ENCODE results near the gene ONECUT2.
"Not testable (repeated sequence)": the region's sequence is repeated elsewhere in the genome, so short reads cannot be mapped to it uniquely, and the experiment has no call there.

The ONECUT2 gene

DNA sequence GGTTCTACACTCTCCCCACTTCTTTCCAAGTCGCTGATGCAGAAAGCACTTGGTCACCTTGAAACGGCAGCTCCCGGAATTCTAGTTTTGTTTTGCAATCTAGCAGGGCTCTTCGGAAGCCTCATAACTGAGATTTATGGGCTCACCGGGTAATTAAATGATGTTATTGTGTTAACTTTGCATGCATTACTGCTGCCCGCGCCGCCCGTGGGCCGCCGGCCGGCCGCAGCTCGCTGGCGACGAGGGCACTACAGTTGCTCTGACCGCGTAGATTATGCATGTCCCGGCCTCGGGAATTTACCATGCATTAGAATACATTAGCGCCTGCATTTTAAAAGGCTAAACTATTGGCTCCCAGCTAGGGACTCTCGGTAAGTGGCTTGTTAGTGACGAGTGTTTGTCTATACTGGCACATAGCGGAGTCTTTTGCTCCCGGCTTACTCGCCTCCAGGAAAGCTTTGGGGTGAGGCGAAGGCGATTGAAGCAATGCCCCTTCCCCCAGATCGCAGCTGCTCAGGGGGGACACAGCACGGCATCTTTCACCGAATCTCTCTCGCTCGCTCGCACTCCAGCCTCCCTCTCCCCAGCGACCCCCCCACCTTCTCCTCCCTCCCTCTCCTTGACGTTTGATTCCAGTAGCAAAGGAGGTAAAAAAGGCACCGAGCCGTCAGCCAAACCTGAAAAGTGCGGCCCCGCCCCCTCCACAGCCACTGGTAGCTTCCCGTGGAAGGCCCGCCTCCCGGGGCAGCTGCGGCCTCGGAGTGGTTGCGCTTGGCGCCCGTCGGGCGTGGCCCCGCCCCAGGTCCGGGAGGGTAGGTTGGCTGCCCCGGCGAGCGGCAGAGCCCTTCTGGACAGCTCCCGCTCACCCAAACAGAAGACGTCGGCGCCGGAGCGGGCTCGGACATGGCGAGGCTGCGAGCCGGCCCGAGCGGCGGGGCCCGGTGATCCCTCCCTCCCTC lies at the start of gene ONECUT2:
TSS of gene ONECUT2 (plus strand) at position 839 of the 959 bp plus-strand sequence. CDS start 343 bp downstream, outside the sequence.
- peak; percentile 74 for DNase-seq (ENCODE audit: low read depth)

- DNase-seq (ENCODE audit: low read depth): no peak
Measured at GRCh38 chr18:57389271-57389670, 45.9 kb upstream of the ONECUT2 start.

DNA sequence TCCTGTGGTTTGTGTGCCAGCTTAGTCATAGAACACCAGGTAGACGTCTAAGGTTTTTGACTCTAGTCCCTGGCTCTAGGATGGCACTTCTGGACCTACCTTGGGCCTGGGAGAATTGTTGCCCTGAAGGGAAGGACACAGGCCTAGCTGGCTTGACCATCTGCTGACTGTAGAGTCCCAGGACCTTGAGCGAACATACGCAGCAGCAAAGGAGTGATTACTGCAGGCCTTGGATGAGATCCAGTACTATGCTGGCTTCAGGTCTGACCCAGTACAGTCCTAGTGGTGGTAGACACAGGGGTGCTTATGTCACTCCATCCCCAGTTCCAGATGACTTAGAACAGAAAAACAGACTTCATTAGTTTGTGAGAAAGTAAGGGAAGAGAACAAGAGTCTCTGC lies 45.1 kb upstream of the ONECUT2 start:
- DNase-seq (ENCODE audit: low read depth): no peak

DNA sequence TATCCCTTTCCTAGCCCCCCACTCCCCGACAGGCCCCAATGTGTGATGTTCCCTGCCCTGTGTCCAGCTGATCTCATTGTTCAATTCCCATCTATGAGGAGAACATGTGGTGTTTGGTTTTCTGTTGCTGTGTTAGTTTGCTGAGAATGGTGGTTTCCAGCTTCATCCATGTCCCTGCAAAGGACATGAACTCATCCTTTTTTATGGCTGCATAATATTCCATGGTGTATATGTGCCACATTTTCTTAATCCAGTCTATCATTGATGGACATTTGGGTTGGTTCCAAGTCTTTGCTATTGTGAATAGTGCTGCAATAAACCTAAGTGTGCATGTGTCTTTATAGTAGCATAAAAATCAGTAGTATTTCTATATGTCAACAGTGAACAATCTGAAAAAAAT lies 40.4 kb upstream of the ONECUT2 start:
- not testable (repeated sequence) for DNase-seq (ENCODE audit: low read depth)

- not testable (repeated sequence) for DNase-seq (ENCODE audit: low read depth)
Measured at GRCh38 chr18:57396831-57397230, 38.3 kb upstream of the ONECUT2 start.

- DNase-seq (ENCODE audit: low read depth): no peak
Measured at GRCh38 chr18:57397440-57398132, 37.6 kb upstream of the ONECUT2 start.

DNA sequence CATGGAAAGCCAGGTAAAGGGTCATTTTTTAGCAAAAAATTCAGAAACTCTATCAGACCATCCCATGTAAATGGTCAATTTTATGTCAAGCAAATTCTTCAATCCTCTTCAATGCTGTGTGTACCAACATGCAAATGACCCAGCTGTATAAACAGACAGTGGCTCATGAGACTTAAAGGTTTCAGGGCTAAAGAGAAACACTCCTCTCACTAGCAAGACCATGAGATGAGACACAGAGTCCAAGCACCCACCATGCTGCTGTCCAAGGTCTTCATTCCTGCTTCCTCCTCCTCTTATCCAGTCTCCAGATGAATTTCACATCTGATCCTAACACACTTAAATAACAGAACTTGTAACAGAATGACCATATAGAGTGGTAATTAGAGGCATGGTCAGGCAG lies 30.8 kb upstream of the ONECUT2 start:
- DNase-seq (ENCODE audit: low read depth): no peak

DNA sequence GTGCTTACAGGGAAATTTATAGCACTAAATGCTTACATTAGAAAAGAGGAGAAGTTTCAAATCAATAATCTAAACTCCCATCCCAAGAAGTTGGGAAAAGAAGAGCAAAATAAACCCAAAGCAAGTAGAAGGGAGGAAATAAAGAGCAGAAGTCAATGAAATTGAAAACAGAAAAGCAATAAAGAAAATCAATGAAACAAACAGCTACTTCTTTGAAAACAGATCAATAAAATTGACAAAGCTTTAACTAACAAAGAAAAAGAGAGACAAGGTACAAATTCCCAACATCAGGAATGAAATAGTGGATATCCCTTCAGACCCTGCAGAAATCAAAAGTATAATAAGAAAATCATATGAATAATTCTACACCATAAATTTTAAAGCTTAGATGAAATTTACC lies 25.5 kb upstream of the ONECUT2 start:
- no peak for DNase-seq (ENCODE audit: low read depth)

DNA sequence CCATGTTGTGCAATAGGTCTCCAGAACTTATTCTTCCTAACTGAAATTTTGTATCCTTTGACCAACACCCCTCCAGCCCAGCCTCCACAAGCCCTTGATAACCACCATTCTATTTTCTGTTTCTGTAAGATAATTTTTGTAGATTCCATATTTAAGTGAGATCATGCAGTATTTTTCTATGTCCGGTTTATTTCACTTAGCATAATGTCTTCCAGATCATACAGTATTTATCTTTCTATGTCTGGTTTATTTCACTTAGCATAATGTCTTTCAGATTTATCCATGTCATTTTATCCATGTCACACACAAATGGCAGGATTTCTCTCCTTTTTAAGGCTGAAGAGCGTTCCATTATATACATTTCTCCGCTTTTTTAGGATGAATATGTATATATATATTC lies 24.4 kb upstream of the ONECUT2 start:
- DNase-seq (ENCODE audit: low read depth): no peak

DNA sequence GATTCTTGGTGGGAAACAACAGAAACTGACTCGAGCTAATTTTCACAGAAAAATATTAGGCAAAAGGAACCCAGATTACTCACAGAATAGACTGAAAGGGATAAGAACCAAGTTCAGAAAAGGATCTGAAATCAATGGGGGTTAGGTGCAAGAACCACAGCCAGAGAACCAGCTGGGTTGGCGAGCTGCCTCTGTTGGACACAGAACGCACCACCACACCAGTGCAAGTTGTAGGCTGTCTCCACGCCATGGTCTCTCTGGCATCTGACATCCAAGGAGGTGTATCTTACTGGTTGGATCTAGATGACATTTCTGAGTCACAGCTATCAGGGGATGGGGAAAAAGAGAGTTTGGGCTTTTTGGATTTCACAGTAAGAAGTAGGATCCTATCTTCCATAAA lies 18.6 kb upstream of the ONECUT2 start:
- no peak for DNase-seq (ENCODE audit: low read depth)

GRCh38 chr18:57422313-57422872 lies 12.8 kb upstream of the ONECUT2 start:
- DNase-seq (ENCODE audit: low read depth): no peak

- DNase-seq (ENCODE audit: low read depth): no peak
Measured at GRCh38 chr18:57423821-57424220, 11.4 kb upstream of the ONECUT2 start.

DNA sequence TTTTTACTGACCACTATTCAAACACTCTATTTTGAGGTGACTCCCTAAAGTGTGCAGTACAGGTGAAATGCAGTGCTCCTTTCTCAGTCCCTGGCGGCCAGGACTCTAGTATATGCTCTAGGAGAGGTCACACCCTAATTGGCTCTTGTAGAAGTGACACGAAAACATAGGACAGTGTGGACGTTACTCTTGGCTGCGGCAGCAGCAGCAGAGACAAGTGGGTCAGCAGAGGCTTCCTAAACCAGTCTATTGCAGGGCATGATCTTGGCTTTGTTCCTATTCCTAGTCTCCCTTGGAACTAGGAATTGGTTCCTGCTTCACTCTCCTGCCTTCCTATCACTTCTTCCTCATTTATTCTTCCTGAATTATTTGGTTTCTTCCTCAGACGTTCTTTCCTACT lies 10.1 kb upstream of the ONECUT2 start:
- DNase-seq (ENCODE audit: low read depth): no peak

DNA sequence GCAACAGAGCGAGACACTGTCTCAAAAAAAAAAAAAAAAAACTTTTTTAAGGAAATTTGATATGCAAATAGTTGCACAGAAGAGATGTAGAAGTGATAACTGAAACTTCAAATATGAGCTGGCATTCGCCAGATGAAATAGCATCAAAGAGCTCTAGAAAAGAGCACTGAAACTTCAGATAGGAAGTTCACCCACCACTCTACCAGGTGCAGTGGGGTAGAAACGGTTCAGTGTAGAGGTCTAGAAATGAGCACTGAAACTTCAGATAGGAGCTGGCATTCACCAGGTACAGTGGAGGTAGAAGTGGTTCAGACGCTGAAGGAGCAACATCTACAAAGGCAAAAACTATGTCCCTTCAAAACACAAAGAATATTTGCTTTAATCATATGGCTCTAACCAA lies 9.0 kb upstream of the ONECUT2 start:
- no peak for DNase-seq (ENCODE audit: low read depth)

GRCh38 chr18:57427429-57428201 lies 7.6 kb upstream of the ONECUT2 start:
- DNase-seq (ENCODE audit: low read depth): no peak

GRCh38 chr18:57428221-57429150 lies 6.7 kb upstream of the ONECUT2 start:
- DNase-seq (ENCODE audit: low read depth): no peak

DNA sequence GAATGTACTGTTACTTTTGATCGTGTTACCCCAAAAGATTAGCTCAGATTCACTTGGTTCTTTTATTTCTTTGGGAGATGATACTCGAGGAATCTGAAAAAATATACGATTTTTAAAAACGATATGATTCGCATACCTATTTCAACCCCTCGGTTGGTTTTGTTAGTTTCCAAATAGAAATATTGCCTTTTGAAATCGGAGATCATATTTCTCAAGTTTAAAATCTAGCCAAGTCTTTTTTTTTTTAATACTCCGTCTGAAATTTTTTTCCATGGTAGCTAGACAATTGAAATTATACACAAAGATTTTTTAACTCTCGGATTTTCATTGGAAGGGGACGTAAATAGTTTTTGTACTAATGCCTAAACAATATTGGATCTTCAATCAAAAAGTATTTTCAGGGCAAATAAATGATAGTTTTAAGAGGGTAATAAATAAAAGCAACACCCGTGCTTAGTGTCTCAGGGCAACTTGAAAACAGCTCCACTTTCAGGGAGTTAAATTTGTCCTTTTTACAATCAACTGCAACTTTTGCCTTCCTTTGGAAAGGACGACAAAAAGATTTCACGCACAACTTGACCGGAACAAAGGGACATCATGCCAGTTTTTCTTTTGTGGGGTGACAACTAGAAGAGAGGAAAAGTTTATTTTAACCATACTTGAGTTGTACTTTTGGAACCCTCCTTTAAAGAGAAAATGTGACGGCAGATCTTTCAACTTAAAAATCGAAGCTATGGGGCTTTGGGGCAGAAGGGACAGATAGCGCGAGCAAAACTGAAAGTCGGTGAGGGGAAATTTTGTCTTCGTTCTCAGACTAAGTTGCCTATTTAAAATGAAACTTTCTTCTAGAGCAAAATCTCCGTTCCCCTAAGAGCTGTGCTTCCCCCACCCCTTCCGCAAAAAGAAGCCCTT lies 5.8 kb upstream of the ONECUT2 start:
- no peak for DNase-seq (ENCODE audit: low read depth)

DNA sequence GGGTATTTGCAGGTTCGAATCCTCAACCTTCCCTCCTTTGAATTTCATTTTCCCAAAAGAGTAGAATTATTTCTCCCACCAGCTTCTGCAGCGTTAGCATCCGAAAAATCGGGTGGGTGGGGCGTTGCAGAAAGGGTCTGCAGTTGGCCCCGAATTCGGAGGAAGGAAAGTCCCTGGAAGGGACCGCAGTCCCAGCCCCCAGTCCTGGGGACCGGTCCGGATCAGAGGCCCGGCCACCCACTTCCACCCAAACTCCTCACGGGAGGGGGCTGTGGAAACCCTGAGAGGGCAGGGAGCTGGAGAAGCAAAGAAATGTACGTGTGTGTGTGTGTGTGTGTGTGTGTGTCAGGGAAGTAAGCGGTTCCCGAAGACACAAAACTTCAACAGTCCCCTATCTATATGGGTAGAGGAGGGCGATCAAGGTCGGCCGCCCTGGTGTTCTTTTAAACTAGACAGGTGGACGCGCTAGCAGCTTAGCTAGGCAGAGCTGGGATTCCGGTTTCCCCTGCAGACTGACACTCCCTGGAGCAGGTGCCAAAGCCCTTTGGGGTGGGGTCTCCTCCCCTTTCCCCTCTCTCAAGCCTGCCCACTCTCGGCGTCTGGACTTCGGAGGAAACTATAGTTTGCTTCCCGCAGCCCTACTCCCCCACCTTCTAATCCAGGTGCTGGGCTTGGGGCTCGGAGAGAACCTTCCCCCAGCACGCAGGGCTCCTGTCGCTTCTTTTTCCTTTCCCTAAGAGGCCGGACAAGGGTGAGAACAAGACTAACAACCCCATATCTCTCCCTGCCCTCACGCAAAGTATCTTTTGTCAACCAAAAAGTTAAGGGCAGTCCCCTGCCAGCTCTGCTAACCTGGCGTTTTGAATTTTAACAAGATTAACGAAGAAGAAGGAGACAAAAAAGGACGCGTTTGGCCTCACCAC lies 4.8 kb upstream of the ONECUT2 start:
- no peak for DNase-seq (ENCODE audit: low read depth)

DNA sequence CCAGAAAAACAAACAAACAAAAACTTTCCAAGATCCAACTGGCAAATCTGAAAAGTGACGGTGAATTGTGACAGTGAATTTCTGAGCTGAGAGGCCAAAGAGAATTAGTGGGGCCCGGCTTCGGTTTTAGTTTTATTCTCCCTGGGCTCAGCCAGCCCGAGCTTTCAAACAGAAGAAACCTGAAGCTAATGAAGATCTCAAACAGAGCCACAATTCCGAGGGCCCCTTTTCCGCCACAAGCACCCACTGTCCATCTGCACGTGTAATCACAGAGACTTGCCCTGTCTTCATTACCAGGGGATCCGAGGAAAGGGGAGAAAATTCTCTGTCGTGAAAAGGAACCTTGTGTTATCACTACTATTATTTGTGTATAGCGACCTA lies 4.2 kb upstream of the ONECUT2 start:
- DNase-seq (ENCODE audit: low read depth): no peak
